Measurements from ENCODE around the gene SOX10.

DNA sequence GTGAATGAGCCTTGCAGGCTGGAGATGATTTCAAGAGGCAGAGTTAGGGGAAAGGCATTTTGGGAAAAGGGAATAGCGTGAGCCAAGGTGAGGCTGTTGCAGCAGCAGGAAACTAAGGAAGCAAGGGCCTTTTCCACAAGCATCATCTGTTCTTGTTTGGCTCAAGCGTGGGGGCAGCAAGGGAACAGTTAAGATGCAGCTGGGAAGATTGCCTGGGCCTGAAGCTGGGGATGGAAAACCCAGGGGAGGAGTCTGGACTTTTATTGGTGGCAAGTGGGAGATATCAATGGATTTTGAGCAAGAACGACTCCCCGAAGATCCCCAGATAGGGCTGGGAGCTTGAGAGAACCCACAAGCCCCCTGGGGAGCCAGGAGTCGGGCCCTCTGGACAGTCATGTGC is 45.5 kb upstream of the SOX10 start:
- TF ChIP-seq, protein P1, sequence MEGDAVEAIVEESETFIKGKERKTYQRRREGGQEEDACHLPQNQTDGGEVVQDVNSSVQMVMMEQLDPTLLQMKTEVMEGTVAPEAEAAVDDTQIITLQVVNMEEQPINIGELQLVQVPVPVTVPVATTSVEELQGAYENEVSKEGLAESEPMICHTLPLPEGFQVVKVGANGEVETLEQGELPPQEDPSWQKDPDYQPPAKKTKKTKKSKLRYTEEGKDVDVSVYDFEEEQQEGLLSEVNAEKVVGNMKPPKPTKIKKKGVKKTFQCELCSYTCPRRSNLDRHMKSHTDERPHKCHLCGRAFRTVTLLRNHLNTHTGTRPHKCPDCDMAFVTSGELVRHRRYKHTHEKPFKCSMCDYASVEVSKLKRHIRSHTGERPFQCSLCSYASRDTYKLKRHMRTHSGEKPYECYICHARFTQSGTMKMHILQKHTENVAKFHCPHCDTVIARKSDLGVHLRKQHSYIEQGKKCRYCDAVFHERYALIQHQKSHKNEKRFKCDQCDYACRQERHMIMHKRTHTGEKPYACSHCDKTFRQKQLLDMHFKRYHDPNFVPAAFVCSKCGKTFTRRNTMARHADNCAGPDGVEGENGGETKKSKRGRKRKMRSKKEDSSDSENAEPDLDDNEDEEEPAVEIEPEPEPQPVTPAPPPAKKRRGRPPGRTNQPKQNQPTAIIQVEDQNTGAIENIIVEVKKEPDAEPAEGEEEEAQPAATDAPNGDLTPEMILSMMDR (conservative IDR thresholded peaks at IDR 0.05; ENCODE audit: low read length) = no peak
- no peak for TF ChIP-seq EZH2phosphoT487 (IDR thresholded peaks at IDR 0.05; ENCODE audit: borderline replicate concordance, low read depth, low read length)

Data from OCI-LY7 (cell line).